H1 (cell line): Measurements from ENCODE around the gene CD200. TPM values are rescaled to one million over a fixed set of nuclear protein-coding genes. Genes with fewer than 3 reads are reported as not detected.

ENCODE experiments used
- CTCF ChIA-PET: fragments of 300-600 bp; sonication (Branson Sonifier 250); formaldehyde crosslinking; loops from one replicate; lab custom pipeline; 2021; ENCODE audit not compliant: partially characterized antibody; lab: Charles Lee
- POLR2A ChIA-PET: fragments of 300-600 bp; sonication (Branson Sonifier 250); formaldehyde crosslinking; loops from one replicate; lab custom pipeline; 2021; ENCODE audit warnings: inconsistent platforms; ENCODE audit not compliant: partially characterized antibody; lab: Charles Lee
- DNase-seq, 2 experiments: peaks; one replicate each; pipeline versions ENCODE4 v3.0.0 to v3.0.0-alpha.2; 2010 to 2022; ENCODE audit warnings: low spot score in 2 of 2, low read depth in 1 of 2, mixed read lengths in 1 of 2
- FAIRE-seq: peaks from 2 replicates; lab custom pipeline; 2011; peaks lifted over from hg19 to GRCh38; lab: Jason Lieb, UNC
- H2AFZ ChIP-seq: 2 replicates; pipeline ENCODE4 v1.8.1; 2012; ENCODE audit warnings: low read length, inconsistent platforms
- H2AK5ac ChIP-seq: 2 replicates; pipeline ENCODE4 v1.6.1; 2013; ENCODE audit warnings: low read depth, low read length
- H2BK120ac ChIP-seq: replicated peaks from 2 replicates; pipeline ENCODE3; 2013; ENCODE audit warnings: low read depth, low read length, inconsistent platforms
- H2BK12ac ChIP-seq: 2 replicates; pipeline ENCODE4 v1.6.1; 2013; ENCODE audit warnings: low read depth, low read length
- H2BK15ac ChIP-seq: 2 replicates; pipeline ENCODE4 v1.6.1; 2013; ENCODE audit warnings: low read length
- H2BK20ac ChIP-seq: 2 replicates; pipeline ENCODE4 v1.6.1; 2013; ENCODE audit warnings: low read length
- H2BK5ac ChIP-seq: 2 replicates; pipeline ENCODE4 v1.6.1; 2013; ENCODE audit warnings: low read depth, low read length
- H3K14ac ChIP-seq: 2 replicates; pipeline ENCODE4 v1.6.1; 2013; ENCODE audit warnings: inconsistent platforms; ENCODE audit not compliant: insufficient read length
- H3K18ac ChIP-seq: 2 replicates; pipeline ENCODE4 v1.6.1; 2013; ENCODE audit warnings: low read length; ENCODE audit errors: extremely low read depth
- H3K23ac ChIP-seq: 2 replicates; pipeline ENCODE4 v1.6.1; 2013; ENCODE audit warnings: inconsistent platforms; ENCODE audit not compliant: insufficient read length
- H3K23me2 ChIP-seq: 2 replicates; pipeline ENCODE4 v1.6.1; 2013; ENCODE audit warnings: low read depth, low read length
- H3K27ac ChIP-seq: 2 replicates; pipeline ENCODE4 v1.6.1; 2011; ENCODE audit warnings: low read depth, low read length, inconsistent platforms
- H3K27me3 ChIP-seq, 4 experiments: replicated peaks in 1 of 4; 1 replicate in 1 of 4; 2 replicates in 3 of 4; pipeline versions ENCODE4 v1.6.1 to v1.8.1; 2011 to 2013; ENCODE audit warnings: low read length in 3 of 4, mild to moderate bottlenecking in 3 of 4, inconsistent platforms in 2 of 4, mixed read lengths in 2 of 4, moderate library complexity in 1 of 4; ENCODE audit not compliant: control insufficient read depth in 3 of 4, insufficient read depth in 3 of 4; ENCODE audit errors: extremely low read depth in 1 of 4
- H3K36me3 ChIP-seq, 4 experiments: 2 replicates each; pipeline versions ENCODE4 v1.6.1 to v1.8.1; 2011 to 2013; ENCODE audit warnings: mild to moderate bottlenecking in 4 of 4, low read length in 3 of 4, moderate library complexity in 2 of 4, control low read depth in 1 of 4, inconsistent platforms in 1 of 4; ENCODE audit not compliant: insufficient read depth in 4 of 4, control insufficient read depth in 2 of 4
- H3K4ac ChIP-seq: replicated peaks from 2 replicates; pipeline ENCODE3; 2013; ENCODE audit warnings: low read length, low read depth, mixed read lengths, inconsistent platforms; ENCODE audit not compliant: insufficient read length
- H3K4me1 ChIP-seq, 4 experiments: replicated peaks in 1 of 4; 1 replicate in 1 of 4; 2 replicates in 3 of 4; pipeline versions ENCODE4 v1.6.1 to v1.8.1; 2011 to 2013; ENCODE audit warnings: low read length in 3 of 4, inconsistent platforms in 2 of 4, mixed read lengths in 1 of 4; ENCODE audit not compliant: insufficient read depth in 4 of 4, control insufficient read depth in 3 of 4
- H3K4me2 ChIP-seq, 2 experiments: 2 replicates each; pipeline versions ENCODE4 v1.6.1 to v1.8.1; 2011 to 2013; ENCODE audit warnings: low read depth in 2 of 2, low read length in 2 of 2, control low read depth in 1 of 2, inconsistent platforms in 1 of 2, mild to moderate bottlenecking in 1 of 2; ENCODE audit not compliant: insufficient read depth in 1 of 2
- H3K4me3 ChIP-seq, 4 experiments: fragments of 200-600, 300-600 bp in 1 of 4; sonication (generic), shearing (Covaris generic), sonication (Bioruptor Twin) in 1 of 4; 2 replicates each; pipeline versions ENCODE4 v1.5.1 to v1.8.1; 2011 to 2016; ENCODE audit warnings: low read length in 4 of 4, low read depth in 3 of 4, control low read depth in 2 of 4, inconsistent platforms in 2 of 4, mild to moderate bottlenecking in 2 of 4, mixed read lengths in 1 of 4, moderate library complexity in 1 of 4; ENCODE audit not compliant: insufficient read depth in 2 of 4; ENCODE audit errors: extremely low read depth in 1 of 4
- H3K56ac ChIP-seq: replicated peaks from 2 replicates; pipeline ENCODE3; 2013; ENCODE audit warnings: low read depth, mild to moderate bottlenecking, mixed read lengths, low read length, inconsistent platforms; ENCODE audit not compliant: insufficient read length
- H3K79me1 ChIP-seq: 2 replicates; pipeline ENCODE4 v1.6.1; 2013; ENCODE audit warnings: low read depth, low read length, control low read depth
- H3K79me2 ChIP-seq, 2 experiments: 2 replicates each; pipeline versions ENCODE4 v1.6.1 to v1.8.1; 2012 to 2013; ENCODE audit warnings: low read length in 2 of 2, mild to moderate bottlenecking in 2 of 2, inconsistent platforms in 1 of 2; ENCODE audit not compliant: insufficient read depth in 2 of 2, control insufficient read depth in 1 of 2
- H3K9ac ChIP-seq, 4 experiments: replicated peaks in 1 of 4; 1 replicate in 1 of 4; 2 replicates in 3 of 4; pipeline versions ENCODE4 v1.6.1 to v1.8.1; 2011 to 2013; ENCODE audit warnings: low read depth in 3 of 4, low read length in 3 of 4, control low read depth in 2 of 4, mild to moderate bottlenecking in 2 of 4, moderate library complexity in 2 of 4, inconsistent platforms in 1 of 4; ENCODE audit errors: extremely low read depth in 1 of 4
- H3K9me3 ChIP-seq, 2 experiments: 2 replicates each; pipeline versions ENCODE4 v1.6.1 to v1.8.1; 2012 to 2013; ENCODE audit warnings: mild to moderate bottlenecking in 2 of 2, moderate library complexity in 2 of 2, control low read depth in 1 of 2, inconsistent platforms in 1 of 2, low read depth in 1 of 2, low read length in 1 of 2, mixed read lengths in 1 of 2; ENCODE audit not compliant: insufficient read depth in 2 of 2
- H4K20me1 ChIP-seq, 2 experiments: replicated peaks in 1 of 2; 2 replicates each; pipeline versions ENCODE3 to v1.8.1; 2011 to 2013; ENCODE audit warnings: inconsistent platforms in 2 of 2, low read length in 2 of 2, mild to moderate bottlenecking in 1 of 2; ENCODE audit not compliant: insufficient read depth in 2 of 2, control insufficient read depth in 1 of 2
- H4K5ac ChIP-seq: 2 replicates; pipeline ENCODE4 v1.6.1; 2013; ENCODE audit warnings: low read length, low read depth, mixed read lengths, inconsistent platforms; ENCODE audit not compliant: insufficient read length
- H4K8ac ChIP-seq: 2 replicates; pipeline ENCODE4 v1.8.0; 2013; ENCODE audit warnings: mild to moderate bottlenecking, moderate library complexity, low read length, inconsistent platforms; ENCODE audit not compliant: insufficient read depth; ENCODE audit errors: extremely low read depth
- H4K91ac ChIP-seq: replicated peaks from 2 replicates; pipeline ENCODE3; 2013; ENCODE audit warnings: low read length, mixed read lengths, inconsistent platforms; ENCODE audit not compliant: insufficient read length
- BRCA1 ChIP-seq: IDR thresholded peaks from 2 replicates; pipeline ENCODE4 v1.6.1; 2012; ENCODE audit warnings: low read depth, low read length, improper control_type of control experiment
- CBX5 ChIP-seq: fragments of 300-800, 300-1000 bp; sonication (generic); IDR thresholded peaks from 2 replicates; pipeline ENCODE4 v1.7.1; 2016; ENCODE audit warnings: antibody characterized with exemption, low read length, low read depth
- CHD2 ChIP-seq: IDR thresholded peaks from 2 replicates; pipeline ENCODE4 v1.6.1; 2012; ENCODE audit warnings: low read length, improper control_type of control experiment
- MAFK ChIP-seq: IDR thresholded peaks from 2 replicates; pipeline ENCODE4 v1.6.1; 2012; ENCODE audit warnings: low read depth, mild to moderate bottlenecking, improper control_type of control experiment, low read length
- TAF1 ChIP-seq: IDR thresholded peaks from 2 replicates; pipeline ENCODE4 v1.6.1; 2011; ENCODE audit warnings: mild to moderate bottlenecking, low read depth, low read length
- TAF7 ChIP-seq: optimal IDR thresholded peaks from 2 replicates; pipeline ENCODE3; 2011; ENCODE audit warnings: low read depth, mild to moderate bottlenecking, inconsistent platforms, low read length, moderate library complexity, borderline replicate concordance
- TEAD4 ChIP-seq: IDR thresholded peaks from 2 replicates; pipeline ENCODE4 v1.6.1; 2012; ENCODE audit warnings: low read depth, low read length, inconsistent platforms, mixed read lengths
- WGBS, 2 experiments: shearing (Covaris generic) in 1 of 2; methylation state at CpG; one replicate each; pipeline versions ENCODE4 v1.1.6 to v1.1.7; 2013 to 2015; ENCODE audit warnings: low lambda C conversion rate in 2 of 2, mixed read lengths in 2 of 2, inconsistent platforms in 1 of 2, low coverage in 1 of 2, missing lambda C conversion rate in 1 of 2; ENCODE audit not compliant: insufficient replicate concordance in 2 of 2, insufficient coverage in 1 of 2, insufficient read length in 1 of 2; ENCODE audit errors: extremely low coverage in 1 of 2, missing lambda C conversion rate in 1 of 2; 5-methylcytosine and 5-hydroxymethylcytosine counted together
- polyA plus RNA-seq, 7 experiments: library from polyadenylated mRNA; depleted of rRNA in 3 of 7; stranded (reverse) in 5 of 7; unstranded in 2 of 7; fragments of >200 nt in 5 of 7; fragments of 200-250 nt in 2 of 7; gene quantifications; 1 replicate in 5 of 7; 2 replicates in 1 of 7; 4 replicates in 1 of 7; pipeline versions ENCODE4 v1.2.1 to v1.2.3, GENCODE V29; 2011 to 2013; ENCODE audit warnings: missing spikeins in 2 of 7, mixed read lengths in 2 of 7
- total RNA-seq: library from RNA; stranded (reverse); fragmentation: NEBNext Ultra II Directional; extraction: Animal tissue kit (Norgen Biotek cat#: 25700); gene quantifications from 2 replicates; pipeline ENCODE4 v1.2.1, GENCODE V29; 2021

CD200 gene
- total and polyA plus RNA-seq, 2 of the 8 experiments (the other 6 are each of a cell fraction or from before 2014, with no cell fraction given): 45.8 to 50.2 TPM

- no peak overlapping the region for H4K8ac ChIP-seq
- no peak overlapping the region for H3K4ac ChIP-seq
- no peak overlapping the region for H4K5ac ChIP-seq
- H3K18ac ChIP-seq: no peak overlapping the region
- H3K4me3 ChIP-seq: no peak overlapping the region
- H3K4me1 ChIP-seq: peaks cover 0 to 3% (median 0%) of the 10 kb centered on the region in 4 experiments; a peak in 1 of 7 replicates
- H2BK12ac ChIP-seq: no peak overlapping the region
- no peaks in the 10 kb centered on the region for H3K23me2 ChIP-seq
- H3K36me3 ChIP-seq: peaks cover 12 to 52% (median 32%) of the 10 kb centered on the region in 4 experiments
- no peak overlapping the region for H3K56ac ChIP-seq
- no peak overlapping the region for H2AK5ac ChIP-seq
- DNase-seq (no peak), FAIRE-seq (no peak)
- no peak overlapping the region for H3K27ac ChIP-seq
- H3K23ac ChIP-seq: no peak overlapping the region
- no peak overlapping the region for H2BK120ac ChIP-seq
- no peaks in the 10 kb centered on the region for H3K9me3 ChIP-seq
- H2BK15ac ChIP-seq: no peak overlapping the region
- no peaks in the 10 kb centered on the region for H3K27me3 ChIP-seq
- 97% methylated on average over 2 of the region's 2 CpGs; no CpG with 5 or more reads in 1 of the 2 experiments for WGBS, 2 experiments
- H4K91ac ChIP-seq: no peak overlapping the region
- no peak for TF ChIP-seq CBX5
- no peak for TF ChIP-seq CHD2
- TF ChIP-seq BRCA1: no peak
- no peak for TF ChIP-seq MAFK
- no peak for TF ChIP-seq TAF1
- no peak for TF ChIP-seq TAF7
- TF ChIP-seq TEAD4: no peak
- ChIA-PET CTCF (interaction anchor here (0.9 to 1.7 kb wide), 2 partner anchors 31 to 72 kb away, joined by 4 to 7 read pairs; partner anchors contain the start of gene SLC9C1), POLR2A (no interaction called here)
- H4K20me1 ChIP-seq: no peaks in the 10 kb centered on the region
- H3K79me1 ChIP-seq: no peaks in the 10 kb centered on the region
- H3K79me2 ChIP-seq: no peaks in the 10 kb centered on the region
- H2BK5ac ChIP-seq: no peak overlapping the region
- H2BK20ac ChIP-seq: no peak overlapping the region
- no peak overlapping the region for H3K14ac ChIP-seq
- H3K9ac ChIP-seq: no peak overlapping the region
- no peak overlapping the region for H3K4me2 ChIP-seq
- H2AFZ ChIP-seq: no peak overlapping the region
Observed at GRCh38 chr3:112365035-112365434, 32.1 kb downstream of the CD200 start.
